ENCODE data around the gene GNA15. TPM values are rescaled to one million over a fixed set of nuclear protein-coding genes. Genes with fewer than 3 reads are reported as not detected.
"Not testable (repeated sequence)": the region's sequence is repeated elsewhere in the genome, so short reads cannot be mapped to it uniquely, and the experiment has no call there.

Gene GNA15
- total and polyA plus RNA-seq, 2 donors (not counting 3 experiments of a cell fraction or from before 2014, with no cell fraction given) = 0.17 TPM; not detected in 1

DNA sequence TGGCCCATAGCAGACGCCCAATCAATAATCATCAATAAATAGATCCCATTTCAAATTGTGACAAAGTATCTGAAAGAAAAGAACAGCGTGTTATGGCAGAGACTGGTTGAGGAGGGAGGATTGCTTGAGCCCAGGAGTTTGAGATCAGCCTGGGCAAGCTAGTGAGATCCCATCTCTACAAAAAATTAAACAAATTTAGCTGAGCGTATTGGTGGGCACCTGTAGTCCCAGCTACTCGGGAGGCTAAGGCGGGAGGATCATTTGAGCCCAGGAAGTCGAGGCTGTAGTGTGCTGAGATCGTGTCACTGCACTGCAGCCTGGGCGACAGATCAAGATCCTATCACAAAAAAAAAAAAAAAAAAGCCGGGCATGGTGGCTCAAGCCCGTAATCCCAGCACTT is 48.1 kb upstream of the GNA15 start:
- H3K4me1 ChIP-seq (ENCODE audit: control insufficient read depth, extremely low read depth, insufficient read depth, low read length) = no peaks in the 10 kb centered on the region

DNA sequence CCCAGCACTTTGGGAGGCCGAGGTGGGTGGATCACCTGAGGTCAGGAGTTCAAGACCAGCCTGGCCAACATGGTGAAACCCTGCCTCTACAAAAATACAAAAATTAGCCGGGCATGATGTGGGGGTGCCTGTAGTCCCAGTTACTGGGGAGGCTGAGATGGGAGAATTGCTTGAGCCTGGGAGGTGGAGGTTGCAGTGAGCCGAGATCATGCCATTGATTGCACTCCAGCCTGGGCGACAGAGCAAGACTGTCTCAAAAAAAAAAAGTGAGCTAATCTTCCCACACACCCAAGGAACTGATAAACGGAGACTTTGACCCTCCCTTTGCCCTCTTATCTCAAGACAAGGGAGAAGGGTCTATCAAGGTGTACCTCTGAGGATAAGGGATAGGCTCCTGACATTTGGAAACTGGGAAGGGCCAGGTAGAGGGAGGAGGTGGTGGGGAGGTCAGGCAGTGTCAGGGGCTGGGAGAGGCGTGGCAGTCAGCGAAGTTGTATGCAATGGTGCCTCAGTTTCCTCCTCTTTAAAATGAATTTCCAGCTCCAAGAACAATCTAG is 46.5 kb upstream of the GNA15 start:
- H3K36me3 ChIP-seq (ENCODE audit: control insufficient read depth in 2 of 2, extremely low read depth in 1 of 2, insufficient read depth in 2 of 2, low read length in 2 of 2); H3K9me1 ChIP-seq (replicated peaks; ENCODE audit: control insufficient read depth, extremely low read depth, insufficient read depth, low read length); H3K79me2 ChIP-seq (ENCODE audit: control insufficient read depth, insufficient read depth, low read length); H2AFZ ChIP-seq (ENCODE audit: low read depth, low read length); H4K20me1 ChIP-seq (replicated peaks; ENCODE audit: control insufficient read depth, extremely low read depth, insufficient read depth, low read length); dilution Hi-C loops (cut with MboI; ENCODE audit: extremely low pct_ligation_motif_present, low sequenced_read_pairs); FAIRE-seq; H3K4me3 ChIP-seq (replicated peaks in 1 of 3; ENCODE audit: insufficient read depth in 1 of 3, low read depth in 1 of 3, low read length in 3 of 3); H3K4me2 ChIP-seq (ENCODE audit: insufficient read depth, low read length); H3K27me3 ChIP-seq (ENCODE audit: control insufficient read depth in 2 of 2, insufficient read depth in 2 of 2, low read length in 2 of 2); H3K4me1 ChIP-seq (ENCODE audit: control insufficient read depth, extremely low read depth, insufficient read depth, low read length); BruUV-seq (replicated peaks); H3K9me3 ChIP-seq (replicated peaks; ENCODE audit: control insufficient read depth, insufficient read depth, low read length); H3K9ac ChIP-seq (replicated peaks; ENCODE audit: extremely low read depth, insufficient read depth, low read length); H3K27ac ChIP-seq (ENCODE audit: insufficient read depth, low read depth, low read length); DNase-seq (ENCODE audit: low read depth, low spot score); intact Hi-C loops (cut with micrococcal nuclease): not testable (repeated sequence)
- CTCF ChIA-PET = interaction anchor here (0.9 to 5.7 kb wide), 3 partner anchors 15 to 37 kb away, joined by 3 to 32 read pairs (median 3); no protein-coding TSS in a partner anchor
- POLR2A ChIA-PET = interaction anchor here (0.7 kb wide), 1 partner anchor 15 kb away, joined by 3 read pairs; no protein-coding TSS in a partner anchor

More for the DNA sequence above, 48.1 kb upstream of the GNA15 start:
- no peak overlapping the region for H3K9ac ChIP-seq (replicated peaks; ENCODE audit: extremely low read depth, insufficient read depth, low read length)
- H2AFZ ChIP-seq (ENCODE audit: low read depth, low read length) = no peak overlapping the region
- no peak for TF ChIP-seq POLR2A (IDR thresholded peaks at IDR 0.05; ENCODE audit: low read depth, low read length)
- no peak for TF ChIP-seq JUN (IDR thresholded peaks at IDR 0.05; ENCODE audit: borderline replicate concordance, insufficient read depth, insufficient read length, low read depth)
- TF ChIP-seq GATA2 (IDR thresholded peaks at IDR 0.05; ENCODE audit: insufficient read depth, insufficient read length, low read depth, low read length) = no peak
- no peak for TF ChIP-seq FOS (IDR thresholded peaks at IDR 0.05; ENCODE audit: borderline replicate concordance, insufficient read depth, low read length)
- TF ChIP-seq POLR2AphosphoS5 (IDR thresholded peaks at IDR 0.05; ENCODE audit: insufficient read depth, low read depth, low read length) = no peak
- TF ChIP-seq EZH2 (IDR thresholded peaks at IDR 0.05; ENCODE audit: borderline replicate concordance, low read depth, low read length, severe bottlenecking) = no peak
- TF ChIP-seq CTCF (IDR thresholded peaks at IDR 0.05; ENCODE audit: extremely low read depth in 1 of 2, insufficient read depth in 1 of 2, low read depth in 1 of 2, low read length in 2 of 2) = no peak
- no peaks in the 10 kb centered on the region for H3K27me3 ChIP-seq (ENCODE audit: control insufficient read depth in 2 of 2, insufficient read depth in 2 of 2, low read length in 2 of 2)
- dilution Hi-C loops (cut with MboI; ENCODE audit: extremely low pct_ligation_motif_present, low sequenced_read_pairs) = no loop called here
- POLR2A ChIA-PET = no interaction called here
- CTCF ChIA-PET = interaction anchor here (1.3 to 5.7 kb wide), 3 partner anchors 10 to 21 kb away, joined by 3 to 32 read pairs (median 6); no protein-coding TSS in a partner anchor
- intact Hi-C loops (cut with micrococcal nuclease) = no loop called here
- H3K27ac ChIP-seq (ENCODE audit: insufficient read depth, low read depth, low read length) = no peak overlapping the region
- FAIRE-seq = no peak
- H3K9me1 ChIP-seq (replicated peaks; ENCODE audit: control insufficient read depth, extremely low read depth, insufficient read depth, low read length) = no peaks in the 10 kb centered on the region
- no peak for DNase-seq (ENCODE audit: low read depth, low spot score)
- no peaks in the 10 kb centered on the region for H3K9me3 ChIP-seq (replicated peaks; ENCODE audit: control insufficient read depth, insufficient read depth, low read length)
- no peaks in the 10 kb centered on the region for H4K20me1 ChIP-seq (replicated peaks; ENCODE audit: control insufficient read depth, extremely low read depth, insufficient read depth, low read length)
- no peak overlapping the region for H3K4me3 ChIP-seq (replicated peaks in 1 of 3; ENCODE audit: insufficient read depth in 1 of 3, low read depth in 1 of 3, low read length in 3 of 3)
- no TSS peak for BruUV-seq (replicated peaks)
- H3K36me3 ChIP-seq (ENCODE audit: control insufficient read depth in 2 of 2, extremely low read depth in 1 of 2, insufficient read depth in 2 of 2, low read length in 2 of 2) = no peaks in the 10 kb centered on the region
- H3K4me2 ChIP-seq (ENCODE audit: insufficient read depth, low read length) = no peak overlapping the region
- H3K79me2 ChIP-seq (ENCODE audit: control insufficient read depth, insufficient read depth, low read length) = no peaks in the 10 kb centered on the region

Data from endothelial cell of umbilical vein (primary cell).